Esophagus (tissue), 2 donors: ENCODE results near the gene RUNX3. TPM values are rescaled to one million over a fixed set of nuclear protein-coding genes. Genes with fewer than 3 reads are reported as not detected.

Source experiments
- H3K27ac ChIP-seq, 2 donors: one replicate each; pipeline ENCODE4 v1.5.1; 2013; ENCODE audit warnings: low read depth in 2 of 2, mild to moderate bottlenecking in 2 of 2, inconsistent platforms in 1 of 2, low read length in 1 of 2, moderate library complexity in 1 of 2
- H3K27me3 ChIP-seq, 2 donors: one replicate each; pipeline ENCODE4 v1.6.1; 2013; ENCODE audit warnings: low read length in 2 of 2, control low read depth in 1 of 2, mild to moderate bottlenecking in 1 of 2; ENCODE audit not compliant: insufficient read depth in 2 of 2, control insufficient read depth in 1 of 2
- H3K36me3 ChIP-seq, 2 donors: one replicate each; pipeline ENCODE4 v1.6.1; 2013; ENCODE audit warnings: low read length in 1 of 2; ENCODE audit not compliant: control insufficient read depth in 2 of 2, insufficient read depth in 2 of 2
- H3K4me1 ChIP-seq, 2 donors: one replicate each; pipeline ENCODE4 v1.6.1; 2013; ENCODE audit warnings: low read length in 1 of 2; ENCODE audit not compliant: control insufficient read depth in 2 of 2, insufficient read depth in 2 of 2
- H3K4me3 ChIP-seq, 2 donors: one replicate each; pipeline ENCODE4 v1.5.1; 2013; ENCODE audit warnings: low read length in 2 of 2, mild to moderate bottlenecking in 2 of 2, low read depth in 1 of 2, moderate library complexity in 1 of 2
- H3K9me3 ChIP-seq, 2 donors: one replicate each; pipeline ENCODE4 v1.6.1; 2013; ENCODE audit warnings: mild to moderate bottlenecking in 2 of 2, low read depth in 1 of 2, low read length in 1 of 2, moderate library complexity in 1 of 2; ENCODE audit not compliant: control insufficient read depth in 2 of 2, insufficient read depth in 1 of 2
- WGBS, 2 donors: extraction: QIAGEN DNeasy Blood & Tissue Kit; methylation state at CpG; one replicate each; pipeline ENCODE4 v1.1.7; 2013; 5-methylcytosine and 5-hydroxymethylcytosine counted together
- polyA plus RNA-seq, 2 donors: library from polyadenylated mRNA; stranded (reverse); fragments of 200-250 nt; gene quantifications; one replicate each; pipeline ENCODE4 v1.2.3, GENCODE V29; 2013
- donor health status: healthy with polysubstance abuse.
- donor health status: Bipolar disorder and iron deficiency.

RUNX3 gene
- polyA plus RNA-seq, 2 donors: 0.77 to 1.4 TPM

- Histone ChIP-seq H3K4me3 (no peak overlapping the region), H3K4me1 (no peaks in the 10 kb centered on the region), H3K36me3 (peaks cover 0 to 5% of the 10 kb centered on the region in 2 donors), H3K27me3 (no peaks in the 10 kb centered on the region), H3K9me3 (no peaks in the 10 kb centered on the region), H3K27ac (no peak overlapping the region)
- 87 to 89% methylated on average over 6 of the region's 6 CpGs for WGBS, 2 donors
Measured at GRCh38 chr1:24903560-24903954, 26.5 kb downstream of the RUNX3 start.

DNA sequence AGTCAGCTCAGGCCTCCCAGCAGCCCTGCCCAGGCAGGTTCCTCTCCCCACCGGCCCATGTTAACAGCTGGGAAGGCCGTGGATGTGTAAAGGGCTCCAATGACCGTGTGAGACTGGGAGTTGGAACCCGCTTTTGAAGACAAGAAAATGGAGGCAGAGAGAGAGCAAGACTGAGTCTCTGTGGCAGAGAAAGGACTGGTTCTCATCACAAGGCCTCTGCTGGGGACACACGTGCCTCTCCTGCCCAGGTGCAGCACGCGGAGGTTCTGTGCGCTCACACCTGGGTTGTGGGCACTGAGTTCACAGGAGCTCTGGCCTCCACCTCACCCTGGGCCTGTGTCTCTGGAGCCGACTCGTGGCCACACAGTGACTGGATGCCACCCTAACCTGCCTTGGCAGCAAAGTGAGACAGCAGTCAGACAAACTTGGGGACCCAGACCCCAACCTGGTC, 27.0 kb downstream of the RUNX3 start:
- Histone ChIP-seq H3K9me3 (no peaks in the 10 kb centered on the region), H3K27ac (no peak overlapping the region), H3K36me3 (peaks cover 0 to 5% of the 10 kb centered on the region in 2 donors), H3K4me3 (no peak overlapping the region), H3K4me1 (no peaks in the 10 kb centered on the region), H3K27me3 (no peaks in the 10 kb centered on the region)
- WGBS, 2 donors: 87 to 89% methylated on average over 10 of the region's 10 CpGs

- no peaks in the 10 kb centered on the region for H3K9me3 ChIP-seq
- no peak overlapping the region for H3K27ac ChIP-seq
- peaks cover 0 to 5% of the 10 kb centered on the region in 2 donors for H3K36me3 ChIP-seq
- WGBS, 2 donors: 91 to 94% methylated on average over 18 to 22 of the region's 22 CpGs
- no peaks in the 10 kb centered on the region for H3K4me1 ChIP-seq
- no peak overlapping the region for H3K4me3 ChIP-seq
- no peaks in the 10 kb centered on the region for H3K27me3 ChIP-seq
Measured at GRCh38 chr1:24902471-24902891, 27.6 kb downstream of the RUNX3 start.

DNA sequence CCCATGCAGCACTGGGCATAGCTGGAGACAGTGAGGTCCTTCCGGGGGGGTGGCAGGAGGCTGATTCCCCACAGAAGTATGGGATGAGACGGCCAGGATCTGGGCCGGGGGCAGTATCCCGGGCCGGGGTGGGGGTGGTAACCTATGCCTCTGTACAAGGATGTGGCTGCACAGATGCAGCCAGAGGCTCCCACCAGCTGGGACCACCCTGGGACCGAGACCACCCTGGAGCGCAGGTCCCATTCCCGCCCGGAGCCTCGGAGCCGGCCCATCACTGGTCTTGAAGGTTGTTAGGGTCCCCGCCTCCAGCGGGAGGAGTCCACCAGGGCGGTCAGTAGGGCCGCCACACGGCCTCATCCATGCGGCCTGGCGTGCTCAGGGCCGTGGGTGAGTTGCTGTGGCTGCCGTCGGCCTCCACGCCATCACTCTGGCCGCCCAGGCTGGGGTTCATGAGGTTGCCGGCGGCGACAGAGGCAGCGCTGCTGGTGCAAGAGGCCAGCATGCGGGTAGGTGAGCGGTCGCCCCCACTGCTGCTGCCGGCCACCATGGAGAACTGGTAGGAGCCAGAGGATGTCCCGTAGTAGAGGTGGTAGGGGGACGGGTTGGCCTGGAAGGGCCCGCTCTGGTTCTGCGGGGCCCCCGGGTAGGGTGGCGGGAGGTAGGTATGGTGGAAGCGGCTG, 28.1 kb downstream of the RUNX3 start:
- Histone ChIP-seq H3K27me3 (no peaks in the 10 kb centered on the region), H3K4me3 (no peak overlapping the region), H3K36me3 (peaks cover 0 to 5% of the 10 kb centered on the region in 2 donors), H3K4me1 (no peaks in the 10 kb centered on the region), H3K9me3 (no peaks in the 10 kb centered on the region), H3K27ac (no peak overlapping the region)
- 93 to 94% methylated on average over 38 of the region's 38 CpGs for WGBS, 2 donors

DNA sequence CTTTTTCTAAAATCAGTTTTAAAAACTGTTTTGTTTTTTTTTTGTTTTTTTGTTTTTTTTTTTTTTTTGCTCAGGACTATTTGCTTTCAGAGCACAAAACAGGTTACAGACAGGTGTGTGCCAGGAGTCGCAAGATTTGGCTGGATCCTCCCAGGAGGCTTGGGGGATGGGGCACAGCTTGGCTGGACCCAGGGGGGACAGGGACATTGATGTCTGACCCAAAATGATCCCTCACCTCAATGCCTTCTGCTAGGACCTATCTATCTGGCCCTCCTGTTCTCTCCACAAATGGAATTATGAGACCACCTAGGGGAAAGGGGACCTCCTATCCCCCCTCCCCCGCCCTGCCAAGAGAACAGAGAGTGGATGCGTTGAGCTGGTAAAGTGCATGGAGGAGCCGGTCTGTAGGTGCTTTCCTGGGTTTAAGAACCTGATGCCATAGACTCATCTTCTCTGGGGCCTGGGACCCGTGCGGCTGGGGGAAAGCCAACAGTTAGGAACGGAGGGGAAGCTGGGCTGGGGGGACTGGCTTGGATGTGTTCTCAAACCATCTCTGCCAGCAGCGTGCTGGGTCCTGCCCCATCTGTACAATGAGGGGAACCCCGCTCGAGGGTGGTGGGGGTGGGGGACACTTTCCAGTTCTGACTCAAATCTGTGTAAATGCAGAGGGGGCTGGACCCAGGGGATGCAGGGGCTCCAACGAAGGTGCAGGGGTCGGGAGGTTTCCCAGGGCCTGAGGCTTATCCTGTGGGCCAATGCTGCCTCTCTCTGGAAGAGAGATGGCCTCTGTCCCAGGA, 28.9 kb downstream of the RUNX3 start:
- H3K36me3 ChIP-seq: peaks cover 0 to 5% of the 10 kb centered on the region in 2 donors
- H3K4me3 ChIP-seq: no peak overlapping the region
- WGBS, 2 donors: 65 to 67% methylated on average over 12 of the region's 12 CpGs
- no peaks in the 10 kb centered on the region for H3K27me3 ChIP-seq
- H3K9me3 ChIP-seq: no peaks in the 10 kb centered on the region
- peaks cover 0 to 2% of the 10 kb centered on the region in 2 donors for H3K4me1 ChIP-seq
- H3K27ac ChIP-seq: no peak overlapping the region

DNA sequence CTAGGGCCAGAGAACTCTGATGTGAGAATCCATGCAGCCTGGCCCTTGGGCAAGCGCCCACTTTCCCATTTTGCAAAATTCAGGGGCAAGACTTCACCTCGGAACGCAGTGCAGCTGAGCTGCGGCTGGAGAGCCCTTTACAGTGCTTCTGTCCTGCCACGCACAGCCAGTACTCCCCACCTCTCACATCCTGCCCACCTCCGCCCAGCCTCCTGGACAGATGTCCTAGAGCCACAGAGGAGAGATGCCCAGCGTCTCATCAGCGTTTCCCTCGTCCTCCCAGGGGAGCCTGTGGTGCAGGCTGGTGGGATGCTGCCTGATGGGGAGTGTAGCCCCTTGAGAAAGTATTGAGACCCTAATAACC, 29.6 kb downstream of the RUNX3 start:
- no peaks in the 10 kb centered on the region for H3K27me3 ChIP-seq
- 75 to 78% methylated on average over 9 of the region's 9 CpGs for WGBS, 2 donors
- peaks cover 0 to 4% of the 10 kb centered on the region in 2 donors for H3K36me3 ChIP-seq
- H3K9me3 ChIP-seq: no peaks in the 10 kb centered on the region
- H3K4me3 ChIP-seq: no peak overlapping the region
- H3K4me1 ChIP-seq: peaks cover 0 to 2% of the 10 kb centered on the region in 2 donors
- no peak overlapping the region for H3K27ac ChIP-seq

DNA sequence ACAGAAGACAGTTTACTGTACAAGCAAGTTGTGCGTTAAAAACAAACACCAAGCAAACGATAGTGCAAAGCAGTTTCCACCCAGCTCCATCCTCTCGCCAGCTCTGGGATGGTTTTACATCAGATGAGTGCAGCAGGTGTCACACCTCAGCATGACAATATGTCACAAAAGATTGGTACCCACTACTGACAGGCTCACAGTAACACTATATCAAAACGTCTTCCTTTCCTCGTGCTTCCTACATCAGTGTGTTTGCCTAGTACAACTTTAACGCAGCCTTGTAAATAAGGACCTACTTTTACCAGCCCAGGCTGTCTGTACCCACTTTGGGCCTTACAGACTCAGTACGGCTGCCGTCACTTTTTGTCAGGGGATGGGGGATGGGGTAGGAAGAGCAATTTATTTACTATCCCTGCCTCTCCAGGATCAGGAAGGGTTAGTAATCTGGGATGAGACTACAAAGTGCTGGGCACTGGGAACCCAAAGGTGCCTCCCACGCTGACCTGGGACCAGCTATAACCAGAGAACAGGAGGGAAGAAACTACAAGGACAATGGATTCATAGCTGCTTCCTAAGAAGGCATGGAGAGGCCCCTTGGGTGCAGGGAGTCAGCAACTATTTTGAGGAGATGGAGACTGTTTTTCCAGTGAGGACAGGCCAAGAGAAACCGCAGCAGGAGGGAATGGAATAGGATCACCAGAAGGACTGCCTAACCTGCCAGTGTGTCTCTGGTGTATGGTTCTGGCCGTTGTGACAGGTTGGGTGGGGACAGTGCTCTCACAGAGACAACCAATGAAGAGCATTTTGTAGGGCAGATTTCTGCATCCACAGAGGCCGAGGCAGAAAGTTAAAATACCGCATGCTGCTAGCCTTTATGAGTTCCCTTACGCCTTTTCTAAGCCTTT, 30.2 kb downstream of the RUNX3 start:
- no peaks in the 10 kb centered on the region for H3K27me3 ChIP-seq
- peaks cover 0 to 2% of the 10 kb centered on the region in 2 donors for H3K36me3 ChIP-seq
- no peak overlapping the region for H3K4me3 ChIP-seq
- no peaks in the 10 kb centered on the region for H3K9me3 ChIP-seq
- peaks cover 0 to 2% of the 10 kb centered on the region in 2 donors for H3K4me1 ChIP-seq
- no peak overlapping the region for H3K27ac ChIP-seq
- 72 to 73% methylated on average over 14 of the region's 14 CpGs for WGBS, 2 donors

DNA sequence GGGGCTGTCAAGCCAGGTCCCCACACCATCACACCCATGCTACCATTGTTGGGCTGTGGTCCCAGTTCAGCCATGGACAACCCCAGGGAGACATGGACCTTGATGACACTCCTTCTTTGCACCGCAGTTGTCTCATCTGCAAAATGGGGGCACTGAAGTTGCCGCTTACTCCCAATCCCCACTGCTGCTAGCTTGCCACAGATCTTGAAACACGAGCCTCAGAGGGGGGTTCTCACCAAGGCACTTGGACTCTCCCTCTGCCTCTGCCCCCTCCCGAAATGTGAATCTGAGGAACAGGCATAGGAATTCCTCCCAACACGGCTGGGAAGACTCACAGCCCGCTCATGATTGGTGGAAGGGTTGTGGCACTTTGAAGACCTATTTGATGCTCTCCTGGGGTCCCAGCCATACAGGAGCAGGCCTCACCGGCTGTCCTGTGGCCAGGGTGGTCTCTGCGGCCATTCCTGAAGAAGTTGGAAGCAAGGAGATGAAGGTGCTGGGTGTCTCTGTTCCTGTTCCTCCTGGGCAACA, 31.1 kb downstream of the RUNX3 start:
- Histone ChIP-seq H3K27me3 (no peaks in the 10 kb centered on the region), H3K27ac (no peak overlapping the region)
- WGBS, 2 donors: 79 to 80% methylated on average over 8 of the region's 8 CpGs

More for the DNA sequence above, 31.1 kb downstream of the RUNX3 start:
- H3K9me3 ChIP-seq: no peaks in the 10 kb centered on the region
- H3K36me3 ChIP-seq: peaks cover 0 to 2% of the 10 kb centered on the region in 2 donors
- no peak overlapping the region for H3K4me3 ChIP-seq
- H3K4me1 ChIP-seq: peaks cover 0 to 2% of the 10 kb centered on the region in 2 donors
